Stomach smooth muscle (tissue), 2 donors: ENCODE results near the gene NADSYN1.
"Not testable (repeated sequence)": the region's sequence is repeated elsewhere in the genome, so short reads cannot be mapped to it uniquely, and the experiment has no call there.

Source experiments
- H3K27ac ChIP-seq: one replicate; pipeline ENCODE4 v1.7.0; 2013; ENCODE audit warnings: mild to moderate bottlenecking, low read length, inconsistent platforms
- H3K27me3 ChIP-seq, 2 donors: one replicate each; pipeline ENCODE4 v1.7.0; 2013; ENCODE audit warnings: low read length in 2 of 2; ENCODE audit not compliant: insufficient read depth in 2 of 2, control insufficient read depth in 1 of 2
- H3K36me3 ChIP-seq, 2 donors: one replicate each; pipeline ENCODE4 v1.7.0; 2013; ENCODE audit warnings: low read length in 2 of 2; ENCODE audit not compliant: control insufficient read depth in 2 of 2, insufficient read depth in 2 of 2
- H3K4me1 ChIP-seq: one replicate; pipeline ENCODE4 v1.7.0; 2013; ENCODE audit warnings: low read length; ENCODE audit not compliant: control insufficient read depth, insufficient read depth
- H3K4me3 ChIP-seq, 2 donors: one replicate each; pipeline ENCODE4 v1.7.0; 2013; ENCODE audit warnings: low read length in 2 of 2
- H3K9ac ChIP-seq, 2 donors: one replicate each; pipeline ENCODE4 v1.7.0; 2013; ENCODE audit warnings: low read length in 2 of 2, mild to moderate bottlenecking in 1 of 2
- H3K9me3 ChIP-seq, 2 donors: one replicate each; pipeline ENCODE4 v1.7.0; 2013; ENCODE audit warnings: low read length in 2 of 2; ENCODE audit not compliant: control insufficient read depth in 2 of 2
- donor health status: healthy.
- donor health status: Pancreatic carcinoma.

NADSYN1 gene

DNA sequence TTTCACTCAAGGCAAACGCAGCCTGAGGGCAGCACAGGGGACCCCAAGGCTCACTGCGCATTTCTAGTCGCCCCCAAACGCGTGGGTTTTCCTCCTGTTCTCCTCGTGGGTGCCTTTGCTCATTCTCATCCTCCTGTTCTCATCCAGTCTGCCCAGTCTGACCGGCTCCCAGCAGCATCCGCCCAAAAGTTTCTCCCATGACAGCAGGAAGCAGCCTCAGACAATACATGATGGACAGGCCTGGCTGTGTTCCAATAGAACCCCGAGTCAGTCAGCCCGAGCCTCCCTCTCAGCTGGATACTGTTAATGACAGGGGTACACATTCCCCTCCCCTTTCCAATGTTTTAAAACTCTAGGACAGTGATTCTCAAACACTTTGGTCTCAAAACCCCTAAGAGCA, 51.5 kb downstream of the NADSYN1 start:
- no peaks in the 10 kb centered on the region for H3K27me3 ChIP-seq
- peaks cover 4 to 5% of the 10 kb centered on the region in 2 donors for H3K9me3 ChIP-seq
- H3K4me3 ChIP-seq, result no peak overlapping the region
- peaks cover 6 to 21% of the 10 kb centered on the region in 2 donors for H3K36me3 ChIP-seq
- no peak overlapping the region for H3K27ac ChIP-seq
- H3K4me1 ChIP-seq, result no peaks in the 10 kb centered on the region
- no peak overlapping the region for H3K9ac ChIP-seq

GRCh38 chr11:71505001-71505400, 52.0 kb downstream of the NADSYN1 start:
- no peak overlapping the region for H3K4me3 ChIP-seq
- H3K9ac ChIP-seq, result no peak overlapping the region
- peaks cover 4 to 10% of the 10 kb centered on the region in 2 donors for H3K9me3 ChIP-seq
- peaks cover 6 to 18% of the 10 kb centered on the region in 2 donors for H3K36me3 ChIP-seq
- no peaks in the 10 kb centered on the region for H3K27me3 ChIP-seq
- no peaks in the 10 kb centered on the region for H3K4me1 ChIP-seq
- no peak overlapping the region for H3K27ac ChIP-seq

DNA sequence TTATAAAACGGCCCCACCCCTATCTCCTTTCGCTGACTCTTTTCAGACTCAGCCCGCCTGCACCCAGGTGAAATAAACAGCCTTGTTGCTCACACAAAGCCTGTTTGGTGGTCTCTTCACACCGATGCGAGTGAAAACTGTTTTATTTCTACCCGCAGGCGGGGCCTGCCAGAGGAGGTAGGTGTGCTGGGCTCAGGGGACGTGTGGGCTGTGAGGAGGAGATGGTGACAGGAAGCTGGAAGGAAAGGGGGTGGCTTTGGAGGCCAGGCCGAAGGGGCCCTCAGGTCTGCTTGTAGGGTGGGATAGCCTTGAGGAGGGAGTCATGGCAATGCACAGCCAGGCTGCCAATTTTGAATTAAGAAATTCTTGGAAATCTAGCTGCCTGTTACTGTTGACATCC, 52.8 kb downstream of the NADSYN1 start:
- Histone ChIP-seq H3K4me3 (no peak overlapping the region), H3K9ac (no peak overlapping the region), H3K27me3 (no peaks in the 10 kb centered on the region), H3K36me3 (peaks cover 6 to 11% of the 10 kb centered on the region in 2 donors), H3K27ac (no peak overlapping the region), H3K9me3 (peaks cover 12 to 16% of the 10 kb centered on the region in 2 donors), H3K4me1 (no peaks in the 10 kb centered on the region)

DNA sequence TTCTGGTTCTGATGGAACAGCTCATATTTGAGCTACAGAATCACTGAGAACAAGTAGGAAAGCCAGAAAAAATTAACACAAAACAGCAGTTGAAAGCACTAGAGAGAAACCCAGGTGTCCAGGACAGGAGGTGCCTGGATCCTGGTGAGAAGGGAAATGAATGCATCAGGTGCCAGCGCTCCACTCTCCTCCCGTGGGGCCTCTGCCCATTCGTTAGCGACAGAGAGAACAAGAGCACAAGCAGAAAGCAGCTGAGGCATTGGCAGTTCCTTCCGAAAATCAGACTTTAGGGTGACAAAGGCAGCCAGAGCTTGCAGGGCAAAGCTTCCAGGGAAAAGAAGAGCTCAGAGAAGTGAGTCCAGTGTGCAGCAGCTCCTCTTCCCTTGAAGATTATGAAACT, 54.1 kb downstream of the NADSYN1 start:
- Histone ChIP-seq H3K4me3 (no peak overlapping the region), H3K9me3 (peaks cover 13 to 18% of the 10 kb centered on the region in 2 donors), H3K27ac (no peak overlapping the region), H3K9ac (no peak overlapping the region), H3K27me3 (no peaks in the 10 kb centered on the region), H3K36me3 (peaks cover 0 to 4% of the 10 kb centered on the region in 2 donors), H3K4me1 (no peaks in the 10 kb centered on the region)

- Histone ChIP-seq H3K4me3 (no peak overlapping the region), H3K9ac (no peak overlapping the region), H3K27ac (no peak overlapping the region), H3K9me3 (no peaks in the 10 kb centered on the region), H3K36me3 (no peaks in the 10 kb centered on the region), H3K27me3 (no peaks in the 10 kb centered on the region), H3K4me1 (no peaks in the 10 kb centered on the region)
These were observed 65.8 kb downstream of the NADSYN1 start for GRCh38 chr11:71518506-71519471.

GRCh38 chr11:71519546-71519945, 66.5 kb downstream of the NADSYN1 start:
- Histone ChIP-seq H3K9me3 (no peaks in the 10 kb centered on the region), H3K36me3 (no peaks in the 10 kb centered on the region), H3K4me3 (no peak overlapping the region), H3K9ac (no peak overlapping the region), H3K27ac (no peak overlapping the region), H3K27me3 (no peaks in the 10 kb centered on the region), H3K4me1 (no peaks in the 10 kb centered on the region)

DNA sequence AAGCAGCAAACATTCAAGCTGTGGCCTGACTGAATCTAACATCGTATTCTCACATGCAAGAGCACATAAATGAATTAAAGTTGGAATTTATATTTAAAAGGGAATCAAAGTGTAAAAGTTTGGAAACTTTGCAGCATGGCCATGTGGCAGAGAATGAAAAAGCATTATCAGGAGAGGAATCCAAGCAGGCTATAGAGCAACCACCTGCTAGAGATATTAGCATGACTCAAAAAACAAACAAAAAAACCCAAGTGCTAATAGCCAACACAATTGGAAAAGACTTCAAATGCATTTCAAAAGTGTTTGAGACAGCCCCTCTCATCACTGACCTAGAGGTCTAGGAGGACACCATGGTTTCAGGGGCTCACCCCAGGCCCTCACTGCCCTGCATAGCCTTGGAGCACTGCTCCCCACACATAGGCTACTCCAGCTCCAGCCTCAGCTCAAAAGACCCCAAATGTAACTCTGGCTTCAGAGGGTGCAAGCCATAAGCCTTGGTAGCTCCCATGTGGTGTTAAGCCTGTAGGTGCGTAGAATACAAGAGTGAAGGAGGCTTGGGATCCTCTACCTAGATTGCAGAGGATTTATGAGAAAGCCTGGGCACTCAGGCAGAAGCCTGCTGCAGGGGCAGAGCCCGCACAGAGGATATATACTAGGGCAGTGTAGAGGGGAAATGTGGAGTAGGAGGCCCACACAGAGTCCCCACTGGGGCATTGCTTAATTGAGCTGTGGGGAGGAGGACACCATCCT, 72.4 kb downstream of the NADSYN1 start:
- H3K9me3 ChIP-seq, result no peaks in the 10 kb centered on the region
- no peaks in the 10 kb centered on the region for H3K4me1 ChIP-seq
- no peak overlapping the region for H3K4me3 ChIP-seq
- H3K27ac ChIP-seq, result no peak overlapping the region
- no peaks in the 10 kb centered on the region for H3K27me3 ChIP-seq
- no peak overlapping the region for H3K9ac ChIP-seq
- no peaks in the 10 kb centered on the region for H3K36me3 ChIP-seq

DNA sequence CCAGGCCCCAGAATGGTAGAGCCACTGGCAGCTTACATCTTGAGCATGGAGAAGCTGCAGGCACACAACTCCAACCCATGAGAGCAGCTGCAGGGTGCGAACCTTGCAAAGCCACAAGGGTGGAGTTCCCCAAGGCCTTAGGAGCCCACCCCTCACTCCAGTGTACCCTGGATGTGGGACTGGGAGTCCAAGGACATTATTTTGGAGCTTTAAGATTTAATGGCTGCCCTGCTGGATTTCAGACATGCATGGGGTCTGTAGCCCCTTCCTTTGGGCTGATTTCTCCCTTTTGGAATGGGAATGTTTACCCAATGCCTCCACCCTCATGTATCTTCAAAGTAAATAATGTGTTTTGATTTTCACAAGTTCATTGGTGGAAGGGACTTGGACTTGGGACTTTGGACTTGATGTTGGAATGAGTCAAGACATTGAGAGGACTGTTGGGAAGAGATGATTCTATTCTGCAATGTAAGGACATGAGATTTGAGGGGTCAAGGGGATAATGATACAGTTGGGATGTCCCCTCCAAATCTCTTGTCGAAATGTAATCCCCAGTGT, 73.0 kb downstream of the NADSYN1 start:
- no peak overlapping the region for H3K27ac ChIP-seq
- no peaks in the 10 kb centered on the region for H3K4me1 ChIP-seq
- H3K9me3 ChIP-seq, result no peaks in the 10 kb centered on the region
- H3K27me3 ChIP-seq, result no peaks in the 10 kb centered on the region
- H3K36me3 ChIP-seq, result no peaks in the 10 kb centered on the region
- no peak overlapping the region for H3K9ac ChIP-seq
- H3K4me3 ChIP-seq, result no peak overlapping the region

DNA sequence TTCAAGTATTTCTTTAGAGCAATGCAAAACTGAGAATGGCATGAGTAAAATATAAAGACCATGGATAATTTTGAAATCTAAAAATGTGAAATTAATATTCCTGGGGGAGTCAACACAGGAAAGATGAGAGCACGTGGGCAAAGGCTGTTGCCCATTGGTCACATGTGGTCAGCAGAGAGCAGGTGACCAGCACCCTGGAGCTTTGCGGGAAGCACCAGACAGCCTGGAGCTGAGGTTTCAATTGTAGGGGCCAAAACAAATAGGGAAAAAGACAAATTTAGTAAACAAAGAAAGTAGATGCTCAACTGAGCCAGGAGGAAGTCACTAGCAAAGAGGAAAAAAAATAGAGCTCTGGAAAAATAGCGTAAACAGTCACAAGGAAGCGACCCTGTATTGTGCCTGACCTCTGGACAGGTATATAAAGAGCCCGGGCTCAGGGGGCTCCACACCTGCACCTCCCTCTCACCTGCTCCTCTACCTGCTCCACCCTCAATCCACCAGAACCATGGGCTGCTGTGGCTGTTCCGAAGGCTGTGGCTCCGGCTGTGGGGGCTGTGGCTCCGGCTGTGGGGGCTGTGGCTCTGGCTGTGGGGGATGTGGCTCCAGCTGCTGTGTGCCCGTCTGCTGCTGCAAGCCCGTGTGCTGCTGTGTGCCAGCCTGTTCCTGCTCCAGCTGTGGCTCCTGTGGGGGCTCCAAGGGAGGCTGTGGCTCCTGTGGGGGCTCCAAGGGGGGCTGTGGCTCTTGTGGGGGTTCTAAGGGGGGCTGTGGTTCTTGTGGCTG, 74.0 kb downstream of the NADSYN1 start, which contains the start of gene KRTAP5-7:
TSS of gene KRTAP5-7 (plus strand) at position 472 of the 780 bp plus-strand sequence. CDS start at position 506, 34 bp downstream.
- H3K9me3 ChIP-seq, H3K4me1 ChIP-seq, H3K27ac ChIP-seq, H3K4me3 ChIP-seq, H3K9ac ChIP-seq, H3K36me3 ChIP-seq, H3K27me3 ChIP-seq: not testable (repeated sequence)

GRCh38 chr11:71527576-71528210, 74.7 kb downstream of the NADSYN1 start:
- H3K27me3 ChIP-seq, result no peaks in the 10 kb centered on the region
- no peaks in the 10 kb centered on the region for H3K9me3 ChIP-seq
- H3K4me1 ChIP-seq, result no peaks in the 10 kb centered on the region
- no peak overlapping the region for H3K27ac ChIP-seq
- H3K4me3 ChIP-seq, result no peak overlapping the region
- H3K36me3 ChIP-seq, result no peaks in the 10 kb centered on the region
- no peak overlapping the region for H3K9ac ChIP-seq
